SW 1271 (cell line): ENCODE results near the gene OS9.
"Not testable (repeated sequence)": the region's sequence is repeated elsewhere in the genome, so short reads cannot be mapped to it uniquely, and the experiment has no call there.

Source experiments
- DNase-seq, 2 experiments: peaks; one replicate each; lab custom pipeline; 2025; lab: John Stamatoyannopoulos, UW

OS9 gene

DNA sequence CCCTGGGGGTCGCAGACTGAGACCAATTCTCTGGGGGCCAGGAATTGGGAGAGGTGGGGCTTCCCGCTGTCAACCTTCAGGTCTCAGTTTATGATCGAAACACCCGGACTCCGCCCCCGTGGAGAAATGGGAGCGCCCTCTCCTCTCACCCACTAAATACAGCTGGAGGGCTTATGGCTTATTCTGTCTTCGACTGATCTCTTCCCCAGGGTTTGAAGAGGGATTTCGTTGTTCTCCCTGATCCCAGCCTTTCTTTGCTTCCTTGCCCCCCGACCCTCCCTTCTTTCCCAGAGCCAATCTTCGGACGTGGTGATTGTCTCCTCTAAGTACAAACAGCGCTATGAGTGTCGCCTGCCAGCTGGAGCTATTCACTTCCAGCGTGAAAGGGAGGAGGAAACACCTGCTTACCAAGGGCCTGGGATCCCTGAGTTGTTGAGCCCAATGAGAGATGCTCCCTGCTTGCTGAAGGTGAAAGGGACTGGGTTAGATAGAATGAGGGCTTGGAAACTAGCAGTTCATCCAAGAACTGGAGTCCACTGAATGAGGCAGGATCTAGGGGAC lies 607 bp downstream of the OS9 start:
- DNase-seq: no peak

DNA sequence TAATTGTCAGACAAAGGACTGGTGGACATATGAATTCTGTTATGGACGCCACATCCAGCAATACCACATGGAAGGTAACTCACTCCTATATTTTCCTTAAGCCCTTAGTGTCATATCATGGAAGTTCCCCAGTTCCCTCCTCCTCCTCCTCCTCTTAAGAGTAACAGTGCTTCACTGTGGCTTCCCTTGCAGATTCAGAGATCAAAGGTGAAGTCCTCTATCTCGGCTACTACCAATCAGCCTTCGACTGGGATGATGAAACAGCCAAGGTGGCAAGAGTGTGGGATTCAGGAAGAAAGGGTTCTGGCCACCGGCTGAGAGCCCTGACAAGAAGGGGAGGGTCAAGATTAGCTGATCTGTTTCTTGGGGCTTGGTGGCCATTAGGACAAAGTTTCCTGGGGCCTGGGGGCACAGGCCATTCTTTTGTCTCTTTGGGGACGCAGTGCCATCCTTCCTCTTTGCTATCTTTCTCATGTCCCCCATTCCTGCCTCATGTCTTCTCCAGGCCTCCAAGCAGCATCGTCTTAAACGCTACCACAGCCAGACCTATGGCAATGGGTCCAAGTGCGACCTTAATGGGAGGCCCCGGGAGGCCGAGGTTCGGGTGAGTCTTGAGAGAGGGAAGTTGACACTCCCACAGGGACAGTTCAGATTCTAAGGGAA lies 2.0 kb downstream of the OS9 start:
- no peak for DNase-seq

- no peak for DNase-seq
These were observed 3.1 kb downstream of the OS9 start for GRCh38 chr12:57697076-57697475.

- DNase-seq: no peak
These were observed 4.5 kb downstream of the OS9 start for GRCh38 chr12:57698414-57698813.

- DNase-seq: no peak
These were observed 6.4 kb downstream of the OS9 start for GRCh38 chr12:57700317-57700716.

DNA sequence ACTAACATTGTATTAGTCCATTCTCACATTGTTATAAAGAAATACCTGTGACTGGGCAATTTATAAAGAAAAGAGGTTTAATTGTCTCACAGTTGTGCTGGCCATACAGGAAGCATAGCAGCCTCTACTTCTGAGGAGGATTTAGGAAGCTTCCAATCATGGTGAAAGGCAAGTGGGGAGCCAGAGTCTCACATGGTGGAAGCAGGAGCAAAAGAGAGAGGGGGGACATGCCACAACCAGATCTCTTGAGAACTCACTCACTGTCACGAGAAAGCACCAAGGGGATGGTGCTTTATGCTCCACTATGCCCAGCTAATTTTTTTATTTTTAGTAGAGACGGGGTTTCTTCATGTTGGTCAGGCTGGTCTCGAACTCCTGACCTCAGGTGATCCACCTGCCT lies 13.3 kb downstream of the OS9 start:
- DNase-seq: no peak

- no peak for DNase-seq
These were observed 14.4 kb downstream of the OS9 start for GRCh38 chr12:57708296-57708695.

DNA sequence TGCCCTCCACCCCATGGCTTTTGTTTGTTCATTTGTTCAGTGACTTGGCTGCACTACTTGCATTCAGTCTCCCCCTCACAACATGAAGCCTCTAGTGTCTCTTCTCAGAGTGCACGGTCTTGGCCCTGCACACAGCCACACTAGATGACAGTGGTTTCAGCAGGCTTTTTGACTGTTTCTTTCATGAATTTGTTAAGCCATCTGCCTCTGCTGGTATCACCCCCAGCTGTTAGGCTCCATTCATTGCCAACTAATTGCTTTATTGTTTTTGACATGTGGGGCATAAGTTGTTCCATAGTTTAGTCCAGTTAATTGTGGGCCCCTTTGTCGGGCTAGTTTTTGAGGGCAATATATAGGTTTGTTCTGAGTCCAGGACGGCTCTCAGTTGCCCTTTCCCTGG lies 18.8 kb downstream of the OS9 start:
- no peak for DNase-seq

DNA sequence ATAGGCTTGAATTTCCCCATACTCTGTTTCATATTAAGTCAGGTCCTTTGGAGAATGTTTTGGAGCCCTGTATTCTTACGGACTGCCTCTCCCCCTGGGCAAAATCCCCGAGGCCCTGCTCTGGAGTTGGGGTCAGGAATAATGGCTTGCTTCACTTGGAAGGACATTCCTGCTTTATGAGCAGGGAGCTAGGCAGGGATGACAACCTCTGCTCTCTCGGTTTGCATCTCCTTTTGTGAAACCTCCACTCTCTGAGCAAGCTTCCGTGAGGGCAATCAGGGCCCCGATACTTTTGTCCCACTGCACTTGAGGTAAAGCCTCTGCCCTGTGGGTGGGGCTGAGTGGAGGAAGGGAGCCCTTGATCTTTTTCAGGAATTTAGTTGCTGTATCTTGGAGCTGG lies 19.3 kb downstream of the OS9 start:
- DNase-seq: no peak

DNA sequence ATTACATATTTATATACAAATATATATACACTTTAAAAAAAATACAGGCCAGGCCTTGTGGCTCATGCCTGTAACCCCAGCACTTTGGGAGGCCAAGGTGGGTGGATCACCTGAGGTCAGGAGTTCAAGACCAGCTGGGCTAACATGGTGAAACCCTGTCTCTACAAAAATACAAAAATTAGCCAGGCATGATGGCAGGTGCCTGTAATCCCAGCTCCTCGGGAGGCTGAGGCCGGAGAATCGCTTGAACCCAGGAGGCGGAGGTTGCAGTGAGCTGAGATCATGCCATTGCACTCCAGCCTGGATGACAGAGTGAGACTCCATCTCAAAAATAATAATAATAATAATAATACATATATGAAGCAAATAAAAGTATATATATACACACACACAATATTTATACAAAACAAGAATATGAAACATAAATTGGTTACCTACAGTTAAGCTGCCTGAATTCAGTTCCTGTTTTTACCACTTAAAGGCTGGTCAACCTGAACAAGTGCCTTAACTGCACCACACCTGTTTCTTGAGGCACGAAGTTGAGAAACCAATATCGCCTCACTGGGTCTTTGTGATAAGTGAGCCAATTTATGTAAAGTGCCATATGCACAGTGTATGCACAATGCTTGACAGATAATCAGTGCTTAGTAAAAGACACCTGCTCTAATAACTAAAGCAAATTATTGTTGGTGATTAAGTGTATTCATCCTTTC lies 21.3 kb downstream of the OS9 start:
- not testable (repeated sequence) for DNase-seq

- no peak for DNase-seq
These were observed 21.9 kb downstream of the OS9 start for GRCh38 chr12:57715786-57716185.

DNA sequence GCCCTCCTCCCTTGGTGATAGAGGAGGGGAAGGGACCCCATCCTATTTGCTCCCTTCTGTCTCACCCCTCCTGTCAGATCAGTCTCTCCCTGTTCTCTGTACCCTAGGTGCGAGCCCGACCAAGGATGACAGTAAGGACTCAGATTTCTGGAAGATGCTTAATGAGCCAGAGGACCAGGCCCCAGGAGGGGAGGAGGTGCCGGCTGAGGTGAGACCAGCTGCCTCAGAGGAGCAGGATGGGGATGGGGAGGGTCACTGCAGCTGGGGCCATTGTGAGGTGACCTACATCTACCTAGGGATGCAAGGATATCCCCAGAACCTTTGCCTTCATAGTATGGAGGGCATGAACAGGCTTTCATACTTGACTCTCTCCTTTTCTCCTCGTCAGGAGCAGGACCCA lies 22.4 kb downstream of the OS9 start:
- DNase-seq: no peak

DNA sequence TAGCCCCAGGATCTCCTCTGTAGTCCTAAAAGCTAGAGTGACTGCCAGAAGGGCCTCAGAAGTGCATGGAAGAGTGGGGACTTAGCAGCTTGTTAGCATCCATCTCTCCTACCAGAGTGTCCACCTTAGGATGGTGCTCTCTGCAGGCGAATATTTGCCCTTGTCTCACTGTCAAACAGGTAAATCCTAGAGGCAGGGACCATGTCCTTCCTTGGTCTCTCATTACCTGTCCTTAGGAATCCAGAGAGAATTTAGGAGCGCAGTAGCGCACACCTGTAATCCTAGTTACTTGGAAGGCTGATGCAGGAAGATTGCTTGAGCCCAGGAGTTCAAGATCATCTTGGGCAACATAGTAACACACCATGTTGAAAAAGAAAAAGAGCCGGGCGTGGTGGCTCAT lies 23.2 kb downstream of the OS9 start:
- no peak for DNase-seq

DNA sequence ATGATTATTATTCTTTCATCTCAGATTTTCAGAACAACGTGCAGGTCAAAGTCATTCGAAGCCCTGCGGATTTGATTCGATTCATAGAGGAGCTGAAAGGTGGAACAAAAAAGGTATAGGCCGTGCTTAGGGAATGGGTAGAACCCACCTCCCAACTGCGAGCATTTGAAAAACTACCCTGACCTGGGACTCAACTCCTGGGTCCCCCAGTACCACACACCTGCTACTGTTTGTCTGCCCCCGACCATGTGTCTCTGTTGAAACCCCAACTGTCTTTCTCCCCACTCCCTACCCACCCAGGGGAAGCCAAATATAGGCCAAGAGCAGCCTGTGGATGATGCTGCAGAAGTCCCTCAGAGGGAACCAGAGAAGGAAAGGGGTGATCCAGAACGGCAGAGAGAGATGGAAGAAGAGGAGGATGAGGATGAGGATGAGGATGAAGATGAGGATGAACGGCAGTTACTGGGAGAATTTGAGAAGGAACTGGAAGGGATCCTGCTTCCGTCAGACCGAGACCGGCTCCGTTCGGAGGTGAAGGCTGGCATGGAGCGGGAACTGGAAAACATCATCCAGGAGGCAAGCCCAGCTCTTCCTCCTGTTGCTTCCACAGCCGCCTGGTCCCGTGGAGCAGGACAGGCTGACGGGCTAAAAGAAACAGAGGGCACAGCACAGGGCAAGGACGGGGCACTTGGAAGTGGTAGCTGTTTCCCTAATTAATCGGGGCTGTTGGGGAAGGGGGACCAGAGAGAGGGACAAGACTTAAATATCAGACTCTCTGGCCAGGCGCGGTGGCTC lies 24.1 kb downstream of the OS9 start:
- DNase-seq: no peak

DNA sequence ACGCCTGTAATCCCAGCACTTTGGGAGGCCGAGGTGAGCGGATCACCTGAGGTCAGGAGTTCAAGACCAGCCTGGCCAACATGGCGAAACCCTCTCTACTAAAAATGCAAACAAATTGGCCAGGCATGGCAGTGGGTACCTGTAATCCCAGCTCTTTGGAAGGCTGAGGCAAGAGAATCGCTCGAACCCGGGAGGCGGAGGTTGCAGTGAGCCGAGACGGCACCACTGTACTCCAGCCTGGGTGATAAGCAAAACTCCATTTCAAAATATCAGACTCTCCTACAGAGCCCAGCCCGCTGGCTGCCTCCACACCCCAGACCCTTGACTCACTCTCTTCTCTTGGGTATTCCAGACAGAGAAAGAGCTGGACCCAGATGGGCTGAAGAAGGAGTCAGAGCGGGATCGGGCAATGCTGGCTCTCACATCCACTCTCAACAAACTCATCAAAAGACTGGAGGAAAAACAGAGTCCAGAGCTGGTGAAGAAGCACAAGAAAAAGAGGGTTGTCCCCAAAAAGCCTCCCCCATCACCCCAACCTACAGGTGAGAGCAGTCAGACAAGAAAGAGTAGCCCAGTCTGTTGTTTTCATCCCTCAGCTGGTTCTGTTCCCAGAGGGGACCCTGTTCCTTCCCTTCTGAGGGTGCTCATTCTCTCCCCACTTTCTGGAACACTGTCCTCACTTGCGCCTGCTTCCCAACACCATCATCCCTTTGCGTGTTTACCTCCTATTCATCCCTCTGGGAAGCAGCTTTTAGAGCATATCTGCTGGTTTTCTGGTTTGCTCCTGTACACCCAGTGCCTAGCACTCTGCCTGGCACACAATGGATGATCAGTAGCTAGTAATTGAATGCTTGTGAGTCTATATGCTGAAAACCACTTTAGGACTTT lies 25.0 kb downstream of the OS9 start:
- no peak for DNase-seq

- no peak for DNase-seq
These were observed 26.1 kb downstream of the OS9 start for GRCh38 chr12:57719777-57720605.

DNA sequence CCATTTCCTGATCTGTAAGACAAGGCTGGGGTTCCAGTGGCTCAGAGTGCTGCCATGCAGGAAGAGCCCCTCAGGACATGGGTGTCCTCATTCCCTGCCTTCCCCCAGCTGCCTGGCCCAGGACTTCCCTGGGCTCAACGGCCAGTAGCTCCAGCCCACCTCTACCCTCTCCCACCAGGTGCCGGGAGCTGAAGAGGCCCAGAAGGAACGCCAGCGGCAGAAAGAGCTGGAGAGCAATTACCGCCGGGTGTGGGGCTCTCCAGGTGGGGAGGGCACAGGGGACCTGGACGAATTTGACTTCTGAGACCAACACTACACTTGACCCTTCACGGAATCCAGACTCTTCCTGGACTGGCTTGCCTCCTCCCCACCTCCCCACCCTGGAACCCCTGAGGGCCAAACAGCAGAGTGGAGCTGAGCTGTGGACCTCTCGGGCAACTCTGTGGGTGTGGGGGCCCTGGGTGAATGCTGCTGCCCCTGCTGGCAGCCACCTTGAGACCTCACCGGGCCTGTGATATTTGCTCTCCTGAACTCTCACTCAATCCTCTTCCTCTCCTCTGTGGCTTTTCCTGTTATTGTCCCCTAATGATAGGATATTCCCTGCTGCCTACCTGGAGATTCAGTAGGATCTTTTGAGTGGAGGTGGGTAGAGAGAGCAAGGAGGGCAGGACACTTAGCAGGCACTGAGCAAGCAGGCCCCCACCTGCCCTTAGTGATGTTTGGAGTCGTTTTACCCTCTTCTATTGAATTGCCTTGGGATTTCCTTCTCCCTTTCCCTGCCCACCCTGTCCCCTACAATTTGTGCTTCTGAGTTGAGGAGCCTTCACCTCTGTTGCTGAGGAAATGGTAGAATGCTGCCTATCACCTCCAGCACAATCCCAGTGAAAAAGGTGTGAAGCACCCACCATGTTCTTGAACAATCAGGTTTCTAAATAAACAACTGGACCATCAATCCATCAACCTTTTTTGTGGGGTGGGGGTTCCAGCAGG lies 27.0 kb downstream of the OS9 start:
- DNase-seq: no peak

- DNase-seq: not testable (repeated sequence)
These were observed 28.1 kb downstream of the OS9 start for GRCh38 chr12:57721846-57722608.
